DMS 273 (cell line): ENCODE measurements around the gene IDH3B.
"Not testable (repeated sequence)": the region's sequence is repeated elsewhere in the genome, so short reads cannot be mapped to it uniquely, and the experiment has no call there.

Experiments
- DNase-seq: peaks from one replicate; lab custom pipeline; 2025; ENCODE audit not compliant: unreplicated experiment; lab: John Stamatoyannopoulos, UW

Gene IDH3B

GRCh38 chr20:2695206-2695983 is 31.4 kb upstream of the IDH3B start:
- DNase-seq: no peak

- no peak for DNase-seq
Observed at GRCh38 chr20:2694519-2694918, 30.5 kb upstream of the IDH3B start.

- DNase-seq: no peak
Observed at GRCh38 chr20:2694008-2694471, 30.0 kb upstream of the IDH3B start.

GRCh38 chr20:2693286-2694007 is 29.4 kb upstream of the IDH3B start:
- DNase-seq: peak; percentile 69

- DNase-seq: peak; percentile 60
Observed at GRCh38 chr20:2692886-2693285, 28.9 kb upstream of the IDH3B start.

- DNase-seq: peak; percentile 73
Observed at GRCh38 chr20:2692036-2692885, 28.2 kb upstream of the IDH3B start, which contains the start of gene EBF4. TSS of gene EBF4 (plus strand) at chr20:2692780. CDS start at chr20:2693646, 866 bp downstream.

GRCh38 chr20:2691663-2692035 is 27.6 kb upstream of the IDH3B start:
- no peak for DNase-seq

- no peak for DNase-seq
Observed at GRCh38 chr20:2691127-2691526, 27.1 kb upstream of the IDH3B start.

GRCh38 chr20:2690718-2691117 is 26.7 kb upstream of the IDH3B start:
- DNase-seq: no peak

GRCh38 chr20:2690213-2690612 is 26.2 kb upstream of the IDH3B start:
- no peak for DNase-seq

GRCh38 chr20:2688041-2688591 is 24.1 kb upstream of the IDH3B start:
- DNase-seq: peak; percentile 73

GRCh38 chr20:2687514-2687913 is 23.5 kb upstream of the IDH3B start:
- DNase-seq: no peak

GRCh38 chr20:2684817-2685216 is 20.8 kb upstream of the IDH3B start:
- DNase-seq: not testable (repeated sequence)

- DNase-seq: not testable (repeated sequence)
Observed at GRCh38 chr20:2682040-2682439, 18.0 kb upstream of the IDH3B start.

- DNase-seq: no peak
Observed at GRCh38 chr20:2680046-2680445, 16.0 kb upstream of the IDH3B start.

- no peak for DNase-seq
Observed at GRCh38 chr20:2673453-2673852, 9.4 kb upstream of the IDH3B start.

GRCh38 chr20:2672446-2672845 is 8.4 kb upstream of the IDH3B start:
- DNase-seq: no peak

GRCh38 chr20:2671977-2672376 is 8.0 kb upstream of the IDH3B start:
- DNase-seq: peak; percentile 50

GRCh38 chr20:2663364-2663886 is 591 bp downstream of the IDH3B start:
- peak; percentile 25 for DNase-seq

- peak; percentile 51 for DNase-seq
Observed at GRCh38 chr20:2659547-2659946, 4.5 kb downstream of the IDH3B start.
